AG09309 (cell line): ENCODE measurements around the gene RAX2.
"Not testable (repeated sequence)": the region's sequence is repeated elsewhere in the genome, so short reads cannot be mapped to it uniquely, and the experiment has no call there.

Experiments
- DNase-seq: peaks from one replicate; pipeline ENCODE4 v3.0.0-alpha.2; 2010; ENCODE audit warnings: low read depth
- H3K4me3 ChIP-seq: 2 replicates; pipeline ENCODE4 v1.5.1; 2011; ENCODE audit warnings: mild to moderate bottlenecking, low read depth, low read length, moderate library complexity; ENCODE audit not compliant: control insufficient read depth
- CTCF ChIP-seq: IDR thresholded peaks from 2 replicates; pipeline ENCODE4 v1.5.1; 2011; ENCODE audit warnings: mild to moderate bottlenecking, low read depth, low read length, inconsistent platforms; ENCODE audit not compliant: insufficient read depth, control insufficient read depth; ENCODE audit errors: missing control alignments

Gene RAX2

DNA sequence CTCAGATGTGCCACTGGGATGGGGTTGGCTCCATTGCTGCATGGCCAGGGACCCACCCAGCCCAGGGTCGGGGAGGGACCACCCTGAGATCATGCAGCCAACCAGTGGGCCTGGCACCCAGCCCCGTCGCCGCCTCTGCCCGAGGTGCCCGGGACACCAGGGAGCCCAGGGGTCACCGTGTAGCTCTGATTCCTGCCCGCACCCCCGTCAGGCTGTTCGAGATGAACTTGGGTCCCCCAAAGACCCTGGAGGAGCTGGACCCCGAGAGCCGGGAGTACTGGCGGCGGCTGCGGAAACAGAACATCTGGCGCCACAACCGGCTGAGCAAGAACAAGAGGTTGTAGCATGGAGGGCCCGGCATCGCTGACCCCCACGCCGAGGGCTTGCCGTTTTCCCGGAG, 5.0 kb downstream of the RAX2 start:
- no peak overlapping the region for H3K4me3 ChIP-seq
- TF ChIP-seq CTCF = no peak
- DNase-seq = no peak

DNA sequence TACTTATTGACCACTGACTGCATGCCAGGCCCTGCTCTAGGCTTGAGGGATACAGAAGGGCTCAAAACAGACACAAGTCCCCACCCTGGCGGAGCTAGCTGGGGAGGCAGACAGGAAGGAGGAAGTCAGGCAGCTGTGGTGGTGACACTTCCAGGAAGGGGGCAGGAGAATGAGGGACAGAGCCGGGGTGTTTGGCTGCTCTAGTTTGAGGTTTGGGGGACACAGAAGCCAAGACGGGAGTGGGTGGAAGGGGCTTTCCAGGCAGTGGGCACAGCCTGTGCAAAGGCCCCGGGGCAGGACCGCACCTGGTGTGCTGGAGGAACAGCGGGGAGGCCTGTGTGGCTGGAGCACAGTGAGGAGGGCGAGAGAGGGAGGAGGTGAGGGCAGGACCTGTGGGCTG, 5.5 kb downstream of the RAX2 start:
- DNase-seq = no peak
- TF ChIP-seq CTCF = no peak

GRCh38 chr19:3765757-3766156, 6.3 kb downstream of the RAX2 start:
- H3K4me3 ChIP-seq, DNase-seq: not testable (repeated sequence)

More for the DNA sequence above, 5.5 kb downstream of the RAX2 start:
- no peak overlapping the region for H3K4me3 ChIP-seq

DNA sequence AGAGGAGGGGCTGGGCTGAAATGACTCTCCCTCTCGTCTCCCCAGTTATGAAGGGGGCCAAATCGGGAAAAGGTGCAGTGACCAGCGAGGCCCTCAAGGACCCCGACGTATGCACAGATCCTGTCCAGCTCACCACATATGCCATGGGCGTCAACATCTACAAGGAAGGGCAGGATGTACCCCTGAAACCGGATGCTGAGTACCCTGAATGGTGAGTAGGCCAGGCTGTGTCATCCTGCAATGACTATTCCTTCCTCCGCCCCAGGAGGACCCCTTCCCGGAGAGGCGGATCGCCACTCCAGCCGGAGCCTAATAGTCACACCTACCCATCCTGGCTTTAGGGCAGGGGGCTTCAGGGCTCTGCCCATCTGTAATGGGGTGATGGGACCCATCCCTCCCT, 6.9 kb downstream of the RAX2 start:
- DNase-seq = no peak
- TF ChIP-seq CTCF = no peak
- no peak overlapping the region for H3K4me3 ChIP-seq

- TF ChIP-seq CTCF = no peak
- H3K4me3 ChIP-seq = peak within 1 kb of the TSS; percentile 72
- peak; percentile 97 for DNase-seq
Measured at GRCh38 chr19:3762501-3763459, 9.2 kb downstream of the RAX2 start, which contains the start of gene MRPL54. MRPL54 (plus strand) TSS chr19:3762682; CDS start chr19:3762701, 19 bp downstream.

DNA sequence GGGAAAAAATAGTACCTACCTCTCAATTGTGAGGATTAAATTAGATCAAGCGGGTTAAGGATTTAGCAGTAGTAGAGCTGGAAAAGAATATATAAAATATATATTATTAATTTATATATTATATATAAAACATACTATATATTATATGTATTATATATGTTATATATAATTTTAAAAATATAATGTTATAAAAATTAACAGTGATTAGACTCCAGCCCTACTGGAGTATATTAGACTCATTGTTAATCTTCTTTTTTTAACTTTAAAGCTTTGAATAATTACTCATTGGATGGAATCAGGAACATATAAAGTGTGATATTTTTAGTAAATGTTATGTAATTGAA, 9.9 kb downstream of the RAX2 start:
- H3K4me3 ChIP-seq = no peak overlapping the region
- no peak for TF ChIP-seq CTCF

GRCh38 chr19:3761382-3762129, 10.5 kb downstream of the RAX2 start, which contains the start of gene APBA3:
APBA3 (minus strand) TSS chr19:3761692; CDS start chr19:3760264, 1,428 bp downstream.
- H3K4me3 ChIP-seq = peak within 1 kb of the TSS; percentile 72
- TF ChIP-seq CTCF = peak; percentile 73
- peak; percentile 39 for DNase-seq

More for the DNA sequence above, 9.9 kb downstream of the RAX2 start:
- DNase-seq = no peak
